SH-SY5Y (cell line): ENCODE data around the gene TMEM191C.

ENCODE experiments used
- GATA2 ChIP-seq: IDR thresholded peaks from 2 replicates; pipeline ENCODE4 v1.6.1; 2011; ENCODE audit warnings: mild to moderate bottlenecking, low read depth, low read length
- GATA3 ChIP-seq: IDR thresholded peaks from 2 replicates; pipeline ENCODE4 v1.6.1; 2011; ENCODE audit warnings: low read depth, mild to moderate bottlenecking, low read length, moderate library complexity

DNA sequence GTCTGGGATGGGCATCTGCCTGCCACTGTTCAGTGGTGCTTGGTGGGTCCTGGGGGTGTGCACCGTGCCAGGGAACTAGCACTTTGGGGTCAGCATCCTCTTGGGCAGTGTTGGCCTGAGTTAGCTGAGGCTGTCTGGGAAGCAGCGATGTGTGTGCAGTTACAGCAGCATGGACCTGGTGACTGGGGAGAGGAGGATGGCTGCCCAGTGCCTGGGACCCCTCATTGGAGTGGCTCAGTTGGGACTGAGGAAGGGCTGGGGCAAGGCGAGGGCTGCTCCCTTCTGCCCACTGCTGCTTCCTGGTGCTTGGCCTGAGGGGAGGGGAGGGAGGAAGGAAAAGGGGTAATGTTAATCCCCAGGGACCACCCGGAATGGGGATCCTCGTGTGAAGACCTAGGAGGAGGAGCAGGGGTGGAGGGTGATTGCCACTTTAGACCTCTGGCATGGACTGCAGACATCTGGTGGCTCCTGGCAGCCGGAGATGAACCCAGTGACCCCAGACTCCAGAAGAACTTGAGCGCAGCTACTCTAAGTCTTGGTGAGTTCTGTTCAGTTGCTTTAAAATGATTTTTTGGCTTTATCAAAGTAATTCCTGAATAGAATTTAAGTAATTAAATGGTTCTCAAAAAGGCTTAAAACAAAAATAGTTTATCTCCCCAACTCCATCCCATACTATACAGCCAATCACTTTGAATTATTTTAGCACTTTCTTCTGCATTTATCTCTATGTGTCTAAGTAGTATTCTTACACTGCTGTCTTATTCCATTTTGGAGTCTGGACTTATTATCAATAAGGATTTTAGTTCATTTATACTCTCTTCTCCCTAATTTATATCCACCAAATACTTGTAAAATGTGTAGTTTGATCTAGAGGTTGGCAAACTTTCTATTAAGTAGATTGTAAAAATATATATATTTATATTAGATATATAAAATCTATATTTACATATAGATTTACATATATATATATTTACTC lies 15.4 kb upstream of the TMEM191C start:
- no peak for TF ChIP-seq GATA2
- no peak for TF ChIP-seq GATA3
